ENCODE data around the gene LRP3.

Gene LRP3

GRCh38 chr19:33235996-33236350 lies 41.8 kb downstream of the LRP3 start:
- H3K36me3 ChIP-seq (ENCODE audit: control insufficient read depth, insufficient read depth, low read length) = no peaks in the 10 kb centered on the region
- H3K4me3 ChIP-seq (ENCODE audit: low read depth, low read length) = no peak overlapping the region
- no peaks in the 10 kb centered on the region for H3K4me1 ChIP-seq (ENCODE audit: control insufficient read depth, insufficient read depth, low read length)
- H3K9ac ChIP-seq (ENCODE audit: low read depth, low read length) = no peak overlapping the region
- H3K9me3 ChIP-seq (ENCODE audit: control insufficient read depth, insufficient read depth, low read length) = no peaks in the 10 kb centered on the region
- no peaks in the 10 kb centered on the region for H3K27me3 ChIP-seq (ENCODE audit: control insufficient read depth, insufficient read depth, low read length)

GRCh38 chr19:33236696-33237390 lies 42.7 kb downstream of the LRP3 start:
- no peaks in the 10 kb centered on the region for H3K4me1 ChIP-seq (ENCODE audit: control insufficient read depth, insufficient read depth, low read length)
- H3K9me3 ChIP-seq (ENCODE audit: control insufficient read depth, insufficient read depth, low read length) = no peaks in the 10 kb centered on the region
- H3K4me3 ChIP-seq (ENCODE audit: low read depth, low read length) = no peak overlapping the region
- H3K27me3 ChIP-seq (ENCODE audit: control insufficient read depth, insufficient read depth, low read length) = no peaks in the 10 kb centered on the region
- H3K36me3 ChIP-seq (ENCODE audit: control insufficient read depth, insufficient read depth, low read length) = no peaks in the 10 kb centered on the region
- H3K9ac ChIP-seq (ENCODE audit: low read depth, low read length) = no peak overlapping the region

GRCh38 chr19:33238481-33239149 lies 44.5 kb downstream of the LRP3 start:
- H3K36me3 ChIP-seq (ENCODE audit: control insufficient read depth, insufficient read depth, low read length) = no peaks in the 10 kb centered on the region
- no peak overlapping the region for H3K9ac ChIP-seq (ENCODE audit: low read depth, low read length)
- no peaks in the 10 kb centered on the region for H3K27me3 ChIP-seq (ENCODE audit: control insufficient read depth, insufficient read depth, low read length)
- no peak overlapping the region for H3K4me3 ChIP-seq (ENCODE audit: low read depth, low read length)
- H3K9me3 ChIP-seq (ENCODE audit: control insufficient read depth, insufficient read depth, low read length) = no peaks in the 10 kb centered on the region
- no peaks in the 10 kb centered on the region for H3K4me1 ChIP-seq (ENCODE audit: control insufficient read depth, insufficient read depth, low read length)

GRCh38 chr19:33239223-33239975 lies 45.3 kb downstream of the LRP3 start:
- Histone ChIP-seq H3K36me3 (ENCODE audit: control insufficient read depth, insufficient read depth, low read length) (no peaks in the 10 kb centered on the region), H3K4me1 (ENCODE audit: control insufficient read depth, insufficient read depth, low read length) (no peaks in the 10 kb centered on the region), H3K9me3 (ENCODE audit: control insufficient read depth, insufficient read depth, low read length) (no peaks in the 10 kb centered on the region), H3K9ac (ENCODE audit: low read depth, low read length) (no peak overlapping the region), H3K27me3 (ENCODE audit: control insufficient read depth, insufficient read depth, low read length) (no peaks in the 10 kb centered on the region), H3K4me3 (ENCODE audit: low read depth, low read length) (no peak overlapping the region)

- H3K27me3 ChIP-seq (ENCODE audit: control insufficient read depth, insufficient read depth, low read length) = no peaks in the 10 kb centered on the region
- no peak overlapping the region for H3K9ac ChIP-seq (ENCODE audit: low read depth, low read length)
- H3K9me3 ChIP-seq (ENCODE audit: control insufficient read depth, insufficient read depth, low read length) = no peaks in the 10 kb centered on the region
- H3K36me3 ChIP-seq (ENCODE audit: control insufficient read depth, insufficient read depth, low read length) = no peaks in the 10 kb centered on the region
- H3K4me3 ChIP-seq (ENCODE audit: low read depth, low read length) = no peak overlapping the region
- H3K4me1 ChIP-seq (ENCODE audit: control insufficient read depth, insufficient read depth, low read length) = no peaks in the 10 kb centered on the region
Measured at GRCh38 chr19:33240181-33240771, 46.1 kb downstream of the LRP3 start.

- Histone ChIP-seq H3K4me3 (ENCODE audit: low read depth, low read length) (no peak overlapping the region), H3K27me3 (ENCODE audit: control insufficient read depth, insufficient read depth, low read length) (no peaks in the 10 kb centered on the region), H3K9ac (ENCODE audit: low read depth, low read length) (no peak overlapping the region)
Measured at GRCh38 chr19:33241091-33241529, 47.0 kb downstream of the LRP3 start.

GRCh38 chr19:33241530-33242101 lies 47.5 kb downstream of the LRP3 start:
- H3K4me1 ChIP-seq (ENCODE audit: control insufficient read depth, insufficient read depth, low read length) = no peaks in the 10 kb centered on the region
- H3K9me3 ChIP-seq (ENCODE audit: control insufficient read depth, insufficient read depth, low read length) = no peaks in the 10 kb centered on the region
- no peaks in the 10 kb centered on the region for H3K36me3 ChIP-seq (ENCODE audit: control insufficient read depth, insufficient read depth, low read length)
- no peak overlapping the region for H3K9ac ChIP-seq (ENCODE audit: low read depth, low read length)
- H3K27me3 ChIP-seq (ENCODE audit: control insufficient read depth, insufficient read depth, low read length) = no peaks in the 10 kb centered on the region
- no peak overlapping the region for H3K4me3 ChIP-seq (ENCODE audit: low read depth, low read length)

More at GRCh38 chr19:33241091-33241529, 47.0 kb downstream of the LRP3 start:
- Histone ChIP-seq H3K9me3 (ENCODE audit: control insufficient read depth, insufficient read depth, low read length) (no peaks in the 10 kb centered on the region), H3K4me1 (ENCODE audit: control insufficient read depth, insufficient read depth, low read length) (no peaks in the 10 kb centered on the region), H3K36me3 (ENCODE audit: control insufficient read depth, insufficient read depth, low read length) (no peaks in the 10 kb centered on the region)

- Histone ChIP-seq H3K27me3 (ENCODE audit: control insufficient read depth, insufficient read depth, low read length) (no peaks in the 10 kb centered on the region), H3K36me3 (ENCODE audit: control insufficient read depth, insufficient read depth, low read length) (no peaks in the 10 kb centered on the region), H3K9ac (ENCODE audit: low read depth, low read length) (no peak overlapping the region), H3K4me3 (ENCODE audit: low read depth, low read length) (no peak overlapping the region), H3K9me3 (ENCODE audit: control insufficient read depth, insufficient read depth, low read length) (no peaks in the 10 kb centered on the region), H3K4me1 (ENCODE audit: control insufficient read depth, insufficient read depth, low read length) (no peaks in the 10 kb centered on the region)
Measured at GRCh38 chr19:33242131-33242530, 48.0 kb downstream of the LRP3 start.

- H3K4me1 ChIP-seq (ENCODE audit: control insufficient read depth, insufficient read depth, low read length) = no peaks in the 10 kb centered on the region
- no peaks in the 10 kb centered on the region for H3K36me3 ChIP-seq (ENCODE audit: control insufficient read depth, insufficient read depth, low read length)
- H3K9me3 ChIP-seq (ENCODE audit: control insufficient read depth, insufficient read depth, low read length) = no peaks in the 10 kb centered on the region
- no peak overlapping the region for H3K4me3 ChIP-seq (ENCODE audit: low read depth, low read length)
- no peak overlapping the region for H3K9ac ChIP-seq (ENCODE audit: low read depth, low read length)
- no peaks in the 10 kb centered on the region for H3K27me3 ChIP-seq (ENCODE audit: control insufficient read depth, insufficient read depth, low read length)
Measured at GRCh38 chr19:33242911-33243310, 48.8 kb downstream of the LRP3 start.

- Histone ChIP-seq H3K4me1 (ENCODE audit: control insufficient read depth, insufficient read depth, low read length) (no peaks in the 10 kb centered on the region), H3K36me3 (ENCODE audit: control insufficient read depth, insufficient read depth, low read length) (no peaks in the 10 kb centered on the region), H3K4me3 (ENCODE audit: low read depth, low read length) (no peak overlapping the region), H3K27me3 (ENCODE audit: control insufficient read depth, insufficient read depth, low read length) (no peaks in the 10 kb centered on the region), H3K9ac (ENCODE audit: low read depth, low read length) (no peak overlapping the region), H3K9me3 (ENCODE audit: control insufficient read depth, insufficient read depth, low read length) (no peaks in the 10 kb centered on the region)
Measured at GRCh38 chr19:33245948-33246708, 52.0 kb downstream of the LRP3 start.

Data from iPS-15b (cell line).